Measurements from ENCODE around the gene NECTIN1. TPM values are rescaled to one million over a fixed set of nuclear protein-coding genes. Genes with fewer than 3 reads are reported as not detected.

NECTIN1 gene
- polyA plus RNA-seq, 3 donors from 2014 or later: 0.41 to 0.52 TPM; not detected in 1

DNA sequence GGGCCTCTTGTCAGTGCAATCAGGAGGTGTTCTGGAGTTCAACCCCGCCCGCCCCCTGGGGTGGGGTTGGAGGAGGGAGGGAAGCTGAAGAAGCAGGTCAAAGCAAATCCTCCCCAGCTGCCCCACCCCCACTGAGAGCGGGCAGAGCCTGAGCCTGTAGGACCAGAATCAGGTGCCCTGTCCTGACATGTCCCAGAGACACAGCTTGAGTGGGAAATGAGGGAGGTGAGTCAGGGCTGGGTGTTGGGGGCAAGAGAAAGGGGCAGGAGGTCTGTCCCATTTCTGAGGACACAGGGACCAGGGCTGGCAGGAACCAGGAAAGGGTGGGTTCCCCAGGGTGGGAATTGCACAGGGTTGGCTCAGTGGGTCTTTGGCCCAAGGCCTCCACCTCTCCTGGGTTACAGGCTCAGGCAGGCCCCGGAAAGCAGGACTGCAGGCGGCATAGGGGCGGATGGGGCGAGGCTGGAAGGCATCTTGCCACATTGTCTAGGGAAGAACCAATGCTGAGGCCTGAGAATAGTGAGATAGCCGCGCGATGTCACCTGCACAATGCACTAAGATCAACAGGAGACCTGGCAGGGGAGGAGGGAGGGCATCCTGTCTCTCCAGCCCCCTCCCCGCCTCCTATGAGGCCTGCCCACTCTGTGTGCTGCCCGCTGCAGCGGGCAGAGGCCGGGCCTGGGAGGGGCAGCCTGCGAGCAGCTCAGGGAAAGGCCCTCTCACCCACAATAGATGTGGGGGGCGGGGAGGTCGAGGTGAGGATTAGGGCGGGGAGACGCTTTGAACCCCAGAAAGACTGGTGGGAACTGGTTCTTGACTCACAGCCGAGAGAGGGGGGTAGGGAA is 32.4 kb downstream of the NECTIN1 start:
- Mint-ChIP-seq H3K27me3 (ENCODE audit: low read depth in 3 of 3) (peaks cover 8 to 15% (median 13%) of the 10 kb centered on the region in 3 donors), H3K4me1 (peaks cover 58 to 66% of the 10 kb centered on the region in 2 donors), H3K4me3 (peak overlapping the region; percentile 1 to 62 (median 38)), H3K36me3 (no peaks in the 10 kb centered on the region), H3K9me3 (no peaks in the 10 kb centered on the region), H3K27ac (no peak overlapping the region)
- DNase-seq: peak in 2 of 3 donors; percentile 16 to 39

- peaks cover 13 to 20% (median 16%) of the 10 kb centered on the region in 3 donors for H3K27me3 Mint-ChIP-seq (ENCODE audit: low read depth in 3 of 3)
- peak overlapping the region in 1 of 6 donors; percentile 49 for H3K27ac Mint-ChIP-seq
- H3K9me3 Mint-ChIP-seq: no peaks in the 10 kb centered on the region
- H3K36me3 Mint-ChIP-seq: no peaks in the 10 kb centered on the region
- H3K4me3 Mint-ChIP-seq: peak overlapping the region; percentile 17 to 57 (median 50)
- DNase-seq: peak; percentile 32 to 37 (median 34)
- H3K4me1 Mint-ChIP-seq: peaks cover 71 to 72% of the 10 kb centered on the region in 2 donors
These were observed 34.7 kb downstream of the NECTIN1 start for GRCh38 chr11:119694334-119694733.

DNA sequence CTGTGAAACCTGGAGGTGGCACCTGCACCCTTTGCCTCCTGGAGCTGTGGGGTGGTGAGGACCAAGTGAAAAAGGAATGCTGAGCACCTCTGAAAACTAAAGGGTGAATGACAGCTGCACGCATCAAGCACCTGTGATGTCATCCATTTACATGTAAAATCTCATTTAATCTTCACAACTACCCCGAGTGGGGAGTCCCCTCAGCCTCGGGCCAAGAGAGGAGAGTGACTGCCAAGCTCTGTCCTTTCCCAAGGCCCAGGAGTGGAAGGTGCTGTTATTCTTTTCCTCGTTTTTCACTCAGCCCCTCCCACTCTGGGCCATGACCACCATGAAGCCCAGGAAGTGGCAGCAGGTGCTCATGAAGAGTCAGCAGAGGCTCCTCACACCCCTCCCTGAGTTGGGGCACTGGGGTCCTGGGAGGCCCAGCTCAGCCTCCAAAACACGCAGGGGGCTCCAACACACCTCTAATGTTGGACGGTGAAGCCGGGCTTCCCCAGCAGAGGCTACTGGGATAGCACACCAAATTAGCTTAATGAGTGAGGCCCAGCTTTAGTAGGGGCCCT is 35.7 kb downstream of the NECTIN1 start:
- peak overlapping the region in 2 of 6 donors; percentile 45 to 71 for H3K27ac Mint-ChIP-seq
- H3K36me3 Mint-ChIP-seq: no peaks in the 10 kb centered on the region
- H3K9me3 Mint-ChIP-seq: no peaks in the 10 kb centered on the region
- H3K4me1 Mint-ChIP-seq: peaks cover 71% of the 10 kb centered on the region in 2 donors
- no peak for DNase-seq
- H3K4me3 Mint-ChIP-seq: peak overlapping the region in 4 of 5 donors; percentile 23 to 66 (median 48)
- H3K27me3 Mint-ChIP-seq (ENCODE audit: low read depth in 3 of 3): peaks cover 18 to 25% (median 24%) of the 10 kb centered on the region in 3 donors

- H3K36me3 Mint-ChIP-seq: no peaks in the 10 kb centered on the region
- H3K27me3 Mint-ChIP-seq (ENCODE audit: low read depth in 3 of 3): peaks cover 21 to 29% (median 22%) of the 10 kb centered on the region in 3 donors
- peak overlapping the region in 4 of 5 donors; percentile 33 to 66 (median 48) for H3K4me3 Mint-ChIP-seq
- DNase-seq: no peak
- H3K27ac Mint-ChIP-seq: no peak overlapping the region
- peaks cover 67 to 68% of the 10 kb centered on the region in 2 donors for H3K4me1 Mint-ChIP-seq
- no peaks in the 10 kb centered on the region for H3K9me3 Mint-ChIP-seq
These were observed 36.5 kb downstream of the NECTIN1 start for GRCh38 chr11:119692540-119692820.

DNA sequence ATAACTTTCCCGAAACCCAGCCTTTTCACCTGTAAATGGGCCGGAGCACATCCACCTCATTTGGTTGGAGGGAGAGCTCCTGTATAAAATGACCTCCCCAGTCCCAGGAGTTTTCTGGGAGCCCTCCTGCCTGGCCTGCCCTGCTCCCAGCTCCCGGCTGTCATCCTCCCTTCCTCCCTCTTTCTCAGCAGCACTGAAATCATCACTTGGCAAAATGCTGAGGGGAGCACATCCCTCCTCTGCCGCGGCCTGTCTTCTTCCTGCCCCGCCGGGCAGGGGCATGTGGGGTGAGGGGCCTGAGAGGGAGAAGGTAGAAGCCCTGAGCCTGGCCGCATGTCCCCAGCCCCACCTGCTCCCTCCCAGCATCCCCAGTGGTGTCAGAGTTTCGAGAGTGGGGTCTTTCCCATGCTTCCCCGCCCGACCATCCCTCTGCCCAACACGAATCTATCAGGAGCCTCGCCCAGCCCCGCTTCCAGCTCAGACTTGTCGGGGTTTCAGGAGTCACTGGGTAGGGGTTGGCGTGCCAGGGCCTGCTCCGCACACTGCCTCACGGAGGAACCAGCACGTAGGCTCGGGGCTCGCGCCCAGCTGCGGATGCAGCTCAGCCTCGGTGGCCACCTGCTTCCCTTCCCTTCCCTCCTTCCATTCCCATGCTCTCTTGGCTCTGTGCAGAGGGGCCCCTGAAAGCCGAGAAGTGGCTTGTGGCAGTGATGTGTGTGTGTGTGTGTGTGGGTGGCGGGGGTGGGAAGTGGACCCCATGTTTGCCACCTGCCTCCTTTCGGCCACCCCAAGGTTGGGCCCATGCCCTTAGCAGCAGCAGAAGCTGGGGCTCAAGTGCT is 37.1 kb downstream of the NECTIN1 start:
- peaks cover 62 to 64% of the 10 kb centered on the region in 2 donors for H3K4me1 Mint-ChIP-seq
- no peaks in the 10 kb centered on the region for H3K9me3 Mint-ChIP-seq
- no peaks in the 10 kb centered on the region for H3K36me3 Mint-ChIP-seq
- no peak overlapping the region for H3K27ac Mint-ChIP-seq
- peak overlapping the region; percentile 21 to 84 (median 63) for H3K4me3 Mint-ChIP-seq
- no peak for DNase-seq
- H3K27me3 Mint-ChIP-seq (ENCODE audit: low read depth in 3 of 3): peaks cover 22 to 32% (median 24%) of the 10 kb centered on the region in 3 donors

DNA sequence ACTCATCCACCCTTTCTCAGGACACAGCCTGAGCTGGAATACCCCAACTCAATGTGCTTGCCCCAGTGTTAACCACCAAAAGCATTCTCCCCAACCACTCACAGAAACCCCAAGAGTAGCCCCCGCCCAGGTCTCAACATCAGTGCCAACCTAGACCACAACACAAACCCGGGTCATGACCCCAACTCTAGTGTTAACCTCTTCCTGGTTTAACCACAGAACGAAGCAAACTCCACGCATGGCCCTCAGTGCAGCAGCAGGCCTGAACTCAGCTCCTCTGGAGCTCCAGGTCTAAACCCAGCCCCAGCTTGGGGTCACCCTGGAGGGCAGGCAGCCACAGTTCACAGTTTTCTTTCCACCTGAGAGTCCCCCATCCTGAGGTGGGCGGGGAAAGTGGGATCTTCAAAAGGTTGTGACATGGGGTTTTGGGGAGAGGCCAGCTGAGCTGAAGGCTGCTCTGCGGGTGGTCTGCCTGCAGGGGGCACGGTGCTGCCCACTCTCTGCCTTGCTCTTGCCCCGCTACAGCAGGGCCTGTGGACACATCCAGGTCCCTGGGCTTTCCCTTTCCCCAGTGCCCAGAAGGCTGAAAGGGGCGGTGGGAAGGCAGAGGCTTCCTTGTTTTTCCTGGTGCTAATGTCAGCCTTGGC is 37.9 kb downstream of the NECTIN1 start:
- Mint-ChIP-seq H3K27me3 (ENCODE audit: low read depth in 3 of 3) (peaks cover 20 to 33% (median 29%) of the 10 kb centered on the region in 3 donors), H3K9me3 (no peaks in the 10 kb centered on the region), H3K27ac (peak overlapping the region in 5 of 6 donors; percentile 29 to 85 (median 61)), H3K4me1 (peaks cover 61 to 62% of the 10 kb centered on the region in 2 donors), H3K4me3 (peak overlapping the region; percentile 73 to 84 (median 75)), H3K36me3 (no peaks in the 10 kb centered on the region)
- DNase-seq: peak; percentile 76 to 82 (median 78)

DNA sequence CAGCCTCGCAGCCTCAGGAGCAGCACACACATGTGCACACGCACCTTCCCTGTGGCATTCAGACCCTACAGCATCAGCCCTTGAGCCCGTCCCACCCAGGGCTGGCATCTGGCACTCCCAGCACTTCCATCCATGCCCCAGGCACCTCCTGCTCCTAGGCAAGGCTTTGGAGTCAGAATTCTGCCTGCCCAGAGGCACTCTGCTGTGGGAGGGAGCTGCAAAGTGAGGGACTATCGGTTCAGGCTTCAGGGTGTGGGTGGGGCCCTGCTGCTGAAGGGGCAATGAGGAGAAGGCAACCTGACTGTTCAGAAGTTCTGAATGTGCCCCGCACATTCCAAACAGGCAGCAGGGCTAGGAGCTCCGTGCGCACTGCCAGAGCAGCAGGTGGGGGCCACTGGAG is 39.7 kb downstream of the NECTIN1 start:
- DNase-seq: no peak
- no peak overlapping the region for H3K4me3 Mint-ChIP-seq
- peaks cover 0 to 4% (median 0%) of the 10 kb centered on the region in 3 donors for H3K36me3 Mint-ChIP-seq
- H3K27ac Mint-ChIP-seq: no peak overlapping the region
- no peaks in the 10 kb centered on the region for H3K9me3 Mint-ChIP-seq
- H3K4me1 Mint-ChIP-seq: peaks cover 67 to 71% of the 10 kb centered on the region in 2 donors
- peaks cover 25 to 37% (median 32%) of the 10 kb centered on the region in 3 donors for H3K27me3 Mint-ChIP-seq (ENCODE audit: low read depth in 3 of 3)

DNA sequence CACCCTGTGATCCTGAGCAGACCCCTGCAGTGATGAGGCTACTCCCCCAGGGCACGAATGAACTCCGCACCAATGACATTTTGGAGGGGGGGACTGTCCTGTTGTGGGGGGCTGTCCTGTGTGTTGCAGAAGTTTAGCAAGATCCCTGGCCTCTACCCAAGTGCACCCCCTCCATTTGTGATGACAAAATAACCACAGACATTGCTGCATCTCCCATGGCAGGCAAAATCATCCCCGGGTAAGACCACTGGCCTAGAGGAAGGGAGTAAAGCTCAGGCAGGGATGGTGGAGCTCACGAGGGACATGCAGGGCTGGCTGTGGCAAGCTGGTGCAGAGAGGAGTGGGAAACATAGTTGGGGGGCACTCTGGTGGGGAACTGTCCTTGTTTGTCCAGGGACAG is 40.6 kb downstream of the NECTIN1 start:
- H3K4me3 Mint-ChIP-seq: peak overlapping the region in 1 of 5 donors; percentile 7

DNA sequence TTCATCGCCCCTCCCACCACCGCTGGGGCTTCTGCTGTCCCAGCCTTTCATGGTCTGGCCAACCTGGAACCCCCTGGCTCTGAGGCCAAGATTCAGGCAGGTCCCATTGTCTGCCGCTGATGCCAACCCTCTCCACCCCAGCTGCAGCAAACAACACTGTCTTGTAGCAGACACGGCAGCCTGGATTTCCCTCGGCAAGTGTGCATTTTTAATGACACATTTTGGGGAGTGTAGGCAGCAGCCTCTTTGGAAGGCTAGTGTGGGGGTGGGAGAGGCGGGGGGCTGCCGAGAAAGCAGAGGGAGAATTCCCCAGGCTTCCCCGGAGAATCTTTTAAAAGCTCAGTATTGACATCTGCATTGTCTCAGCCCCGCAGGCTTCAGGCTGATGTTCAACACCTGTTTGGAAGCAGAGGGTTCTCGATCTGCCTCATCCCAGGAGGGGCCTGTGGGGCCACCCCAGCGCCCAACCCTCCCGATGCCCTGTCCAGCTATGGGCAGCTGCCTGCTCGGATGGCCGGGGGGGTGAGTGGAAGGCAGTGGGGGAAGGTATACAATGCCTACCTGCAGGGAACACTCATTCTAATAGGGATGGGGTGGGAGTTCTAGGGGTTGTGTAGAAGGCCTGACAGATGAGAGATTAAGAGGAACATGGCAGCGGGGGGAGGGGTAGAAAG is 41.5 kb downstream of the NECTIN1 start:
- H3K27ac Mint-ChIP-seq: no peak overlapping the region
- no peak for DNase-seq
- peaks cover 0 to 4% (median 0%) of the 10 kb centered on the region in 3 donors for H3K36me3 Mint-ChIP-seq
- peaks cover 26 to 40% (median 29%) of the 10 kb centered on the region in 3 donors for H3K27me3 Mint-ChIP-seq (ENCODE audit: low read depth in 3 of 3)
- H3K4me3 Mint-ChIP-seq: no peak overlapping the region
- H3K9me3 Mint-ChIP-seq: no peaks in the 10 kb centered on the region
- peaks cover 59 to 71% of the 10 kb centered on the region in 2 donors for H3K4me1 Mint-ChIP-seq

More for the DNA sequence above, 40.6 kb downstream of the NECTIN1 start:
- Mint-ChIP-seq H3K4me1 (peaks cover 67 to 71% of the 10 kb centered on the region in 2 donors), H3K27me3 (ENCODE audit: low read depth in 3 of 3) (peaks cover 26 to 37% (median 32%) of the 10 kb centered on the region in 3 donors), H3K27ac (no peak overlapping the region), H3K9me3 (no peaks in the 10 kb centered on the region), H3K36me3 (peaks cover 0 to 4% (median 0%) of the 10 kb centered on the region in 3 donors)
- no peak for DNase-seq

GRCh38 chr11:119686177-119686882 is 42.7 kb downstream of the NECTIN1 start:
- H3K4me1 Mint-ChIP-seq: peaks cover 47 to 59% of the 10 kb centered on the region in 2 donors
- H3K4me3 Mint-ChIP-seq: peak overlapping the region in 3 of 5 donors; percentile 60 to 78 (median 72)
- H3K36me3 Mint-ChIP-seq: peaks cover 0 to 4% (median 0%) of the 10 kb centered on the region in 3 donors
- H3K27ac Mint-ChIP-seq: no peak overlapping the region
- H3K27me3 Mint-ChIP-seq (ENCODE audit: low read depth in 3 of 3): peaks cover 23 to 35% (median 29%) of the 10 kb centered on the region in 3 donors
- DNase-seq: no peak
- H3K9me3 Mint-ChIP-seq: no peaks in the 10 kb centered on the region

GRCh38 chr11:119685111-119685746 is 43.8 kb downstream of the NECTIN1 start:
- Mint-ChIP-seq H3K4me3 (peak overlapping the region; percentile 42 to 80 (median 78)), H3K9me3 (no peaks in the 10 kb centered on the region)

More at GRCh38 chr11:119685111-119685746, 43.8 kb downstream of the NECTIN1 start:
- Mint-ChIP-seq H3K27ac (no peak overlapping the region), H3K36me3 (peaks cover 0 to 4% (median 0%) of the 10 kb centered on the region in 3 donors), H3K27me3 (ENCODE audit: low read depth in 3 of 3) (peaks cover 19 to 31% (median 25%) of the 10 kb centered on the region in 3 donors), H3K4me1 (peaks cover 36 to 48% of the 10 kb centered on the region in 2 donors)
- no peak for DNase-seq
